ENCODE results near the gene PRKCZ.
A peak's percentile ranks its signal among the peaks of the same experiment; 100 is the strongest.

The PRKCZ gene

DNA sequence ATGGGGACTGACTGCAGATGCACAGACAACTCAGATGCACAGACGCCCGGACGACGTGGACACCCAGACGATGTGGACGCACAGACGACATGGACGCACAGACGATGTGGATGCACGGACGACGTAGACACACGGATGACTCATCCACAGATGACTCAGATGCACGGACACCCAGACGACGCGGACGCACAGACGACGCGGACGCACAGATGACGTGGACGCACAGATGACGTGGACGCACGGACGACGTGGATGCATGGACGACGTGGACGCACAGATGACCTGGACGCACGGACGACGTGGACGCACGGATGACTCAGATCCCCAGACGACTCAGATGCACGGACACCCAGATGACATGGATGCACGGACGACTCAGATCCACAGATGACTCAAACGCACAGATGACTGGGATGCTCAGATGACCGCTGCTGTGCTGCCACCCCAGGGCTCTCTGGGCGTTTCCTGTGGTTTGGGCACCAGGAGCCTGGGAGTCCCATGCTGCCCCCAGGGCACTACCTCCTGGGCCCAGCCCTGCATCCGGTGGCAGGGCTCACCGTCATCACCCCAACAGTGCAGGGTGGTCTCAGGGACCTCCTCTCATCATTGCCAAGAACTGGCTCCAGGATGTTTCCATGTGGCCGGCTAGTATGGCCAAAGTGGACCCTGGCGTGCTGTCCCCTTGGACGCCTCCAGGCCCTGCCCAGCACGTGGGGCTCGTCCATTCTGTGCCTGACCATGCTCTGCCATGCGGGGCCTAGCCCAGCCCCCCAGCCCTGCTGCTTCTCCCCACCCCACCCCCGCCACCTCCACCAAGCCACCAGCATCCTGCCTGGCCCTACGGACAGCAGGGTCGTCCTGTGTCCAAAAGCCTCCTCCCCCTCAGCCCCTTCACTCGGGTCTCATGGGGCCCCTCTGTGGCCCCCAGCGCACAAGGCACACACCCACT, 130.4 kb downstream of the PRKCZ start:
- H3K9ac ChIP-seq (ENCODE audit: low read depth, low read length, poor library complexity), result peak overlapping the region; percentile 70
- no peak overlapping the region for H3K18ac ChIP-seq (ENCODE audit: low read length)
- H2AK5ac ChIP-seq (ENCODE audit: low read depth, low read length), result peak overlapping the region; percentile 70
- no peak overlapping the region for H4K8ac ChIP-seq (ENCODE audit: low read depth, low read length)
- no peak overlapping the region for H2BK15ac ChIP-seq (ENCODE audit: low read length)
- DNase-seq (ENCODE audit: low spot score), result no peak
- peak overlapping the region; percentile 47 for H2BK120ac ChIP-seq (ENCODE audit: low read depth, low read length)
- no peak overlapping the region for H3K4ac ChIP-seq (ENCODE audit: low read length)
- H3K27me3 ChIP-seq (ENCODE audit: control insufficient read depth in 3 of 3, insufficient read depth in 3 of 3, low read depth in 1 of 3, low read length in 3 of 3), result no peaks in the 10 kb centered on the region
- H3K4me1 ChIP-seq (ENCODE audit: control insufficient read depth in 2 of 2, insufficient read depth in 1 of 2, low read depth in 1 of 2, low read length in 2 of 2), result no peaks in the 10 kb centered on the region
- H3K79me1 ChIP-seq (ENCODE audit: low read depth, low read length), result peaks cover 15% of the 10 kb centered on the region
- peaks cover 0 to 2% of the 10 kb centered on the region in 2 donors for H3K9me3 ChIP-seq (replicated peaks in 1 of 2; ENCODE audit: control insufficient read depth in 2 of 2, insufficient read depth in 1 of 2, low read depth in 1 of 2, low read length in 2 of 2)
- H3K14ac ChIP-seq (ENCODE audit: low read length), result peak overlapping the region; percentile 73
- no peak overlapping the region for H2BK12ac ChIP-seq (ENCODE audit: low read length)
- no peak overlapping the region for H3K27ac ChIP-seq (replicated peaks; ENCODE audit: low read length)
- H3K4me3 ChIP-seq (ENCODE audit: low read length in 2 of 2), result peak overlapping the region in 1 of 2 donors; percentile 37
- H3K36me3 ChIP-seq (replicated peaks in 1 of 2; ENCODE audit: control insufficient read depth in 2 of 2, insufficient read depth in 2 of 2, low read length in 2 of 2), result peaks cover 2 to 34% of the 10 kb centered on the region in 2 donors
- no peak overlapping the region for H2BK5ac ChIP-seq (ENCODE audit: low read length)
- H2AFZ ChIP-seq (ENCODE audit: low read length), result no peak overlapping the region
- peak overlapping the region; percentile 86 for H3K23ac ChIP-seq (ENCODE audit: low read depth, low read length, poor library complexity)
- WGBS, 2 donors (ENCODE audit: extremely low coverage in 2 of 2, insufficient read length in 2 of 2, insufficient replicate concordance in 1 of 2), result no CpG with 5 or more reads among the region's 58 CpGs
- no peak overlapping the region for H3K4me2 ChIP-seq (ENCODE audit: insufficient read depth, low read length, poor library complexity, severe bottlenecking)
- H4K91ac ChIP-seq (ENCODE audit: low read depth, low read length, poor library complexity), result no peak overlapping the region

DNA sequence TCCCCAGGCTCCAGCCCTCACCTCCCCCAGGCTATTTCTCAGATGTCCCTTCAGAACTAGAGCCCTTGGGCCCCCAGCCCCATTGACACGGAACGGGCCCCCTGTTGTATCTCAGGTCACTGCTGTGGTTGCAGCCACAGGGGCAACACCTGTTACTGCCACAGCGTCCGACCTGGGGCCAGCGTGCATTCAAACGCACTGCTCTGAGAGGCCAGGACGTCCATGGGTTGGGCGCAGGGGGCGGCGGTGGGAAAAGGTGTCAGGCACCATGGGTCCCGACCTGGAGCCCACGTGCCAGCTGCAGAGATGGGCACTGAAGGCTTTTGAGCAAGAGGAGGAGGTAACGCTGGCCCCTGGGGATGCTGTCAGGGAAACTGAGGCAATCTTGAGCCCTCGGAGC, 131.1 kb downstream of the PRKCZ start:
- Histone ChIP-seq H2AK5ac (ENCODE audit: low read depth, low read length) (no peak overlapping the region), H2BK12ac (ENCODE audit: low read length) (no peak overlapping the region), H3K36me3 (replicated peaks in 1 of 2; ENCODE audit: control insufficient read depth in 2 of 2, insufficient read depth in 2 of 2, low read length in 2 of 2) (peaks cover 2 to 33% of the 10 kb centered on the region in 2 donors), H4K91ac (ENCODE audit: low read depth, low read length, poor library complexity) (no peak overlapping the region), H3K79me1 (ENCODE audit: low read depth, low read length) (peaks cover 13% of the 10 kb centered on the region), H3K4ac (ENCODE audit: low read length) (no peak overlapping the region), H3K9ac (ENCODE audit: low read depth, low read length, poor library complexity) (peak overlapping the region; percentile 21), H3K9me3 (replicated peaks in 1 of 2; ENCODE audit: control insufficient read depth in 2 of 2, insufficient read depth in 1 of 2, low read depth in 1 of 2, low read length in 2 of 2) (peaks cover 0 to 2% of the 10 kb centered on the region in 2 donors), H2AFZ (ENCODE audit: low read length) (no peak overlapping the region), H3K23ac (ENCODE audit: low read depth, low read length, poor library complexity) (peak overlapping the region; percentile 73), H3K4me1 (ENCODE audit: control insufficient read depth in 2 of 2, insufficient read depth in 1 of 2, low read depth in 1 of 2, low read length in 2 of 2) (no peaks in the 10 kb centered on the region), H2BK15ac (ENCODE audit: low read length) (no peak overlapping the region), H3K18ac (ENCODE audit: low read length) (peak overlapping the region; percentile 48), H4K8ac (ENCODE audit: low read depth, low read length) (no peak overlapping the region), H3K27me3 (ENCODE audit: control insufficient read depth in 3 of 3, insufficient read depth in 3 of 3, low read depth in 1 of 3, low read length in 3 of 3) (no peaks in the 10 kb centered on the region), H3K4me2 (ENCODE audit: insufficient read depth, low read length, poor library complexity, severe bottlenecking) (no peak overlapping the region), H3K14ac (ENCODE audit: low read length) (peak overlapping the region; percentile 89), H3K27ac (replicated peaks; ENCODE audit: low read length) (no peak overlapping the region), H2BK120ac (ENCODE audit: low read depth, low read length) (peak overlapping the region; percentile 47), H2BK5ac (ENCODE audit: low read length) (no peak overlapping the region), H3K4me3 (ENCODE audit: low read length in 2 of 2) (no peak overlapping the region)
- DNase-seq (ENCODE audit: low spot score), result no peak
- no CpG with 5 or more reads among the region's 14 CpGs for WGBS, 2 donors (ENCODE audit: extremely low coverage in 2 of 2, insufficient read length in 2 of 2, insufficient replicate concordance in 1 of 2)

DNA sequence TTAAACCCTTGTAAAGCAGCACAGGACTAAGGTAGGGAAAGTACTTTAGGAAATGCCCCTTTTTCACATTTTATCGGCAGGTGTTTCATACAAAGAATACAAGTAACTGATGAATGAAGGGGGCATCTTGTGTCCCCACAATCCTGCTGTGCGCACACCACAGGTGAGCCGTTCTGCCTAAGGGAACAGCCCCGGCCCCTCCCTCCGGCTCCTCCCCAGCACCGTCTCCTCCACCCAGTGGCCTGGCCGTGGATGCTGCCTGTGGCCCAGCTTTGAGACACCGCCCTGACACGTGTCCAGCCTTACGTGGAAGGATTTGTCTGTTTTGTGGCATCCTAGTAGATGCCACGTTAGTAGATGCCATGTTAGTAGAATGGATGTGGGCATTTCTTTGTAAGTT, 131.5 kb downstream of the PRKCZ start:
- H3K4me2 ChIP-seq (ENCODE audit: insufficient read depth, low read length, poor library complexity, severe bottlenecking), result no peak overlapping the region
- no peak overlapping the region for H3K4me3 ChIP-seq (ENCODE audit: low read length in 2 of 2)
- no peak overlapping the region for H2BK15ac ChIP-seq (ENCODE audit: low read length)
- H3K18ac ChIP-seq (ENCODE audit: low read length), result no peak overlapping the region
- H2BK120ac ChIP-seq (ENCODE audit: low read depth, low read length), result no peak overlapping the region
- peaks cover 0 to 2% of the 10 kb centered on the region in 2 donors for H3K9me3 ChIP-seq (replicated peaks in 1 of 2; ENCODE audit: control insufficient read depth in 2 of 2, insufficient read depth in 1 of 2, low read depth in 1 of 2, low read length in 2 of 2)
- no peak overlapping the region for H4K91ac ChIP-seq (ENCODE audit: low read depth, low read length, poor library complexity)
- H3K4ac ChIP-seq (ENCODE audit: low read length), result no peak overlapping the region
- no peak overlapping the region for H3K23ac ChIP-seq (ENCODE audit: low read depth, low read length, poor library complexity)
- H3K4me1 ChIP-seq (ENCODE audit: control insufficient read depth in 2 of 2, insufficient read depth in 1 of 2, low read depth in 1 of 2, low read length in 2 of 2), result no peaks in the 10 kb centered on the region
- H3K14ac ChIP-seq (ENCODE audit: low read length), result no peak overlapping the region
- H3K36me3 ChIP-seq (replicated peaks in 1 of 2; ENCODE audit: control insufficient read depth in 2 of 2, insufficient read depth in 2 of 2, low read length in 2 of 2), result peaks cover 6 to 33% of the 10 kb centered on the region in 2 donors
- no peak overlapping the region for H2BK5ac ChIP-seq (ENCODE audit: low read length)
- H3K27ac ChIP-seq (replicated peaks; ENCODE audit: low read length), result no peak overlapping the region
- no peak overlapping the region for H2BK12ac ChIP-seq (ENCODE audit: low read length)
- no peak for DNase-seq (ENCODE audit: low spot score)
- H2AFZ ChIP-seq (ENCODE audit: low read length), result no peak overlapping the region
- peaks cover 13% of the 10 kb centered on the region for H3K79me1 ChIP-seq (ENCODE audit: low read depth, low read length)
- no peak overlapping the region for H3K9ac ChIP-seq (ENCODE audit: low read depth, low read length, poor library complexity)
- WGBS, 2 donors (ENCODE audit: extremely low coverage in 2 of 2, insufficient read length in 2 of 2, insufficient replicate concordance in 1 of 2), result no CpG with 5 or more reads among the region's 11 CpGs
- no peak overlapping the region for H4K8ac ChIP-seq (ENCODE audit: low read depth, low read length)
- no peak overlapping the region for H2AK5ac ChIP-seq (ENCODE audit: low read depth, low read length)
- no peaks in the 10 kb centered on the region for H3K27me3 ChIP-seq (ENCODE audit: control insufficient read depth in 3 of 3, insufficient read depth in 3 of 3, low read depth in 1 of 3, low read length in 3 of 3)

DNA sequence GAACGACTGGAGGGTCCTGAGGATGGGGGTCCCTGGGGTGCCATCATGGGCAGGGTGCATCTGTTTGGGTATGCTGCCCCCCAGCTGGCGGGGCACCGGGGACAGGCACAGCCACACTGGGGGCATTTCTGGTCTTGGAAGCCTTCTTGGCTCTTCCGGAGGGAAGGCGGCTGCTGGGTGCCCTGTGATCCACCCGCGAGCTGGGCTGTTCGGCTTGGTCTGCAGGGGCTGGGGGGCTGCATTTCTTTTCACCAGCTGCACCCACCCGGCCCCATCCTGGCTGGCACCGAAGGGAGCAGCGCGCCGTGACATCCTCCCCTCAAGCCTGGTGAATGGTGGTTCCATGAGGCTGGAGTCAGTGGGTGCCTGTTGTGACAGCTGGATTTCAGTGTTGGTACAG, 132.2 kb downstream of the PRKCZ start:
- WGBS, 2 donors (ENCODE audit: extremely low coverage in 2 of 2, insufficient read length in 2 of 2, insufficient replicate concordance in 1 of 2), result no CpG with 5 or more reads among the region's 13 CpGs
- no peak overlapping the region for H4K8ac ChIP-seq (ENCODE audit: low read depth, low read length)
- no peak overlapping the region for H3K4me2 ChIP-seq (ENCODE audit: insufficient read depth, low read length, poor library complexity, severe bottlenecking)

More for the DNA sequence above, 132.2 kb downstream of the PRKCZ start:
- peaks cover 13% of the 10 kb centered on the region for H3K79me1 ChIP-seq (ENCODE audit: low read depth, low read length)
- no peak overlapping the region for H3K4ac ChIP-seq (ENCODE audit: low read length)
- no peak overlapping the region for H3K4me3 ChIP-seq (ENCODE audit: low read length in 2 of 2)
- no peaks in the 10 kb centered on the region for H3K27me3 ChIP-seq (ENCODE audit: control insufficient read depth in 3 of 3, insufficient read depth in 3 of 3, low read depth in 1 of 3, low read length in 3 of 3)
- DNase-seq (ENCODE audit: low spot score), result no peak
- no peak overlapping the region for H3K23ac ChIP-seq (ENCODE audit: low read depth, low read length, poor library complexity)
- H3K36me3 ChIP-seq (replicated peaks in 1 of 2; ENCODE audit: control insufficient read depth in 2 of 2, insufficient read depth in 2 of 2, low read length in 2 of 2), result peaks cover 6 to 33% of the 10 kb centered on the region in 2 donors
- H2BK120ac ChIP-seq (ENCODE audit: low read depth, low read length), result no peak overlapping the region
- no peak overlapping the region for H3K18ac ChIP-seq (ENCODE audit: low read length)
- H2AK5ac ChIP-seq (ENCODE audit: low read depth, low read length), result peak overlapping the region; percentile 61
- H3K27ac ChIP-seq (replicated peaks; ENCODE audit: low read length), result no peak overlapping the region
- no peaks in the 10 kb centered on the region for H3K4me1 ChIP-seq (ENCODE audit: control insufficient read depth in 2 of 2, insufficient read depth in 1 of 2, low read depth in 1 of 2, low read length in 2 of 2)
- no peak overlapping the region for H2BK12ac ChIP-seq (ENCODE audit: low read length)
- H3K9ac ChIP-seq (ENCODE audit: low read depth, low read length, poor library complexity), result no peak overlapping the region
- H4K91ac ChIP-seq (ENCODE audit: low read depth, low read length, poor library complexity), result no peak overlapping the region
- H3K14ac ChIP-seq (ENCODE audit: low read length), result no peak overlapping the region
- H2BK5ac ChIP-seq (ENCODE audit: low read length), result peak overlapping the region; percentile 66
- H3K9me3 ChIP-seq (replicated peaks in 1 of 2; ENCODE audit: control insufficient read depth in 2 of 2, insufficient read depth in 1 of 2, low read depth in 1 of 2, low read length in 2 of 2), result peaks cover 0 to 2% of the 10 kb centered on the region in 2 donors
- no peak overlapping the region for H2AFZ ChIP-seq (ENCODE audit: low read length)
- no peak overlapping the region for H2BK15ac ChIP-seq (ENCODE audit: low read length)

Measured in neuronal stem cell (in vitro differentiated cells).